HG03280 (cell line): ENCODE data around the gene STK10.

ENCODE experiments used
- ATAC-seq: cut with Tn5 transposase; IDR thresholded peaks from one replicate; pipeline ENCODE4 v1.9.1; 2021; ENCODE audit warnings: mild to moderate bottlenecking, moderate library complexity; ENCODE audit not compliant: unreplicated experiment

The STK10 gene

GRCh38 chr5:172093559-172093958, 94.5 kb downstream of the STK10 start:
- no peak for ATAC-seq

DNA sequence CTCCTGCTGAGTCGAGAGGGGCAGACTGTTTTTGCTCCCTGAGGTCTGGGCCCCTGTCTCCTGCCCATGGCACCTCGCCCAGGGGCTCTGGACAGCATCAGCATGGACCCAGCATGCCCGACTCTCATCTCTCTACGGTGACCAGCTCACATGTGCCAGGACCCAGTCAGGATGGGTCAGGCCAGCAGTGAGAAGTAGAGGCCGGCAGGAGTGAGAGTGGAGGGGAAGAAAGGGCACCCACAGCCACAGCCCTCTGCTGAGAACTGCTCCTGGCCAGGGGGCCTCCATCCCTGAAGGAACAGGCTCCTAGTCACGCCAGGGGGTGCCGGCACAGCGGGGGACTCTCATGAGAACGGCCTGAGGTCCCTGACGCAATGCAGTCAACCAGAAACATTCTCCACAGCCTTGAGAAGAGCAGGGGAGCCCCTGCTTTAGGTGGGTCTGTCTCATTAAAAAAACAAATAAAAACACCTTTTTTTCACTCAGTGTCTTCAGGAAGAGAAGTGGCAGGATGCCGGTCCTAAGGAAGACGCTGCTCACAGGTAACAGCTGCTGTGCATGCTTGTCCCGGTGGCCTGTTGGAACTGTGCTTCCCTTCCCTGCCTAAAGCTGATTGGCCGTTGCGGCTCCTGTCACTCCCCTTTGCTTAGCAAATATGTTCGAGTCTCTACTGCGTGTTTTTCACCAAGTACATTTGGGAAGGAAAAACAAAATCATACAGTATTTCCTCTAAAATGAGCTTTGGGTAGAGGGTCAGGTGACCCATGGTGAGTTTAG, 95.9 kb downstream of the STK10 start:
- no peak for ATAC-seq

- no peak for ATAC-seq
These were observed 97.0 kb downstream of the STK10 start for GRCh38 chr5:172090976-172091547.

DNA sequence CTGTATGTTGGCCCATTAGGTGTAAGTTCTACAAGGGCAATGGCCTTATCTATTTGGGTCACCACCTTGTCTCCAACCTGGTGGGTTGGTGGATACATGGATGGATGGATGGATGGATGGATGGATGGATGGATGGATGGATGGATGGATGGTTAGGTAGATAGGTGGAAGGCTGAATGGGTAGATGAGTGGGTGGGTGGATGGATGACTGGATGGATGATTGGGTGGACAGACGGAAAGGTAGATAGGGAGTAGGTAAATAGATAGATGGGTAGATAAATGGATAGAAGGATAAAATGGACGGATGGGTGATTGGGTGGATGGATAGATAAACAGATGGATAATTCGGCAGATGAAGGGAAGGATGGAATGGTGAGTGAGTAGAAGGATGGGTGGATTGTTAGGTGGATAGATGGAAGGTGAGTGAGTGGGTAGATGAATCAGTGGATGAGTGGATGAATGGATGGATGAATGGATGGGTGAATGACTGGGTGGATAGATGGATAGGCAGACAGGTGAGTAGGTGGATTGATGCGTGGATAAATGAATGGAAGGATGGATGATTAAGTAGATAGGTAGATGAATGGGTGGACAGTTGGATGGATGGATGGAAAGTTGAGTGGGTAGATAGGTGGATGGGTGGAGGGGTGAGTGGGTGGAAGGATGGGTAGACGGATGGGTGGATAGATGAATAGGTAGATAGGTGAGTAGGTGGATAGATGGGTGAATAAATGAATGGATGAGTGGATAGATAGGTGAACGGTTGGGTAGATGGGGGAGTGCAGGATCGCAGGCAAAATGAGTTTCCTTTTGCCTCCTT, 98.5 kb downstream of the STK10 start:
- no peak for ATAC-seq

DNA sequence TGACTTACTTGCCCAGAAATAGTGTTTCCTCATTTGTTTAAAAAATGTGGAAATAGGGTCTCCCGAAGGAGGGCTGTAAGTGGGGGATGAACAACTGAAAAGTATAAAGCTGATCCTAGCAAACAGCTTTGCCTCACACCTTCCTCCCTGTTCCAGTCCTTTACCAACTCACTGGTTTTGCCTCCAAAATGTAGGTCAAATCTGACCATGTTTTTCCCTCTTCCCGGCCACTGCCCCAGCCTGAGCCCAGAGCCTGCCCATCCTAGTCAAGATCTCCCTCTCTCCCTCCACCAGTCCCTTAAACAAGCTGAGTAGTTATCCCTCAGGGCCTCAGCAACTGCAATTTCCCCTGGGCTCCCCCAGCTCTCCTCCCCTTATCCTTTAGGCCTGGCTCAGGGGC, 99.2 kb downstream of the STK10 start:
- no peak for ATAC-seq

GRCh38 chr5:172086194-172086975, 101.6 kb downstream of the STK10 start:
- ATAC-seq, result no peak

- ATAC-seq, result no peak
These were observed 102.3 kb downstream of the STK10 start for GRCh38 chr5:172085738-172086137.

GRCh38 chr5:172082180-172082579, 105.8 kb downstream of the STK10 start:
- ATAC-seq, result no peak

DNA sequence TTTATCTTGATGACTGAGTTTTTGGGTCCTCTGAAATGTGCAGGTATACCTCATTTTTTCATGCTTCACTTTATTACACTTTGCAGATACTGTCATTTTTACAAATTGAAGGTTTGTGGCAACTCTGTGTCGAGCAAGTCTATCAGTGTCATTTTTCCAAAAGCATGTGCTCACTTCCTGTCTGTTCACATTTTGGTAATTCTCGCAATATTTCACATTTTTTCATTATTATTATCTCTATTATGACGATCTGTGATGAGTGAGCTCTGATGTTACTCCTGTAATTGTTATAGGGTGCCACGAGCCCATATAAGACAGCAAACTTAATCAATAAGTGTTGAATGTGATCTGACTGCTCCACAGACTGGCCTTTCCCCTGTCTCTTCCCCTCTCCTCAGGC, 108.1 kb downstream of the STK10 start:
- ATAC-seq, result no peak

- no peak for ATAC-seq
These were observed 109.2 kb downstream of the STK10 start for GRCh38 chr5:172078726-172079345.

- ATAC-seq, result no peak
These were observed 110.2 kb downstream of the STK10 start for GRCh38 chr5:172077664-172078425.

GRCh38 chr5:172076761-172077244, 111.2 kb downstream of the STK10 start:
- no peak for ATAC-seq

GRCh38 chr5:172075656-172076055, 112.4 kb downstream of the STK10 start:
- no peak for ATAC-seq

- ATAC-seq, result no peak
These were observed 113.1 kb downstream of the STK10 start for GRCh38 chr5:172074896-172075295.

- no peak for ATAC-seq
These were observed 116.6 kb downstream of the STK10 start for GRCh38 chr5:172071309-172071875.

DNA sequence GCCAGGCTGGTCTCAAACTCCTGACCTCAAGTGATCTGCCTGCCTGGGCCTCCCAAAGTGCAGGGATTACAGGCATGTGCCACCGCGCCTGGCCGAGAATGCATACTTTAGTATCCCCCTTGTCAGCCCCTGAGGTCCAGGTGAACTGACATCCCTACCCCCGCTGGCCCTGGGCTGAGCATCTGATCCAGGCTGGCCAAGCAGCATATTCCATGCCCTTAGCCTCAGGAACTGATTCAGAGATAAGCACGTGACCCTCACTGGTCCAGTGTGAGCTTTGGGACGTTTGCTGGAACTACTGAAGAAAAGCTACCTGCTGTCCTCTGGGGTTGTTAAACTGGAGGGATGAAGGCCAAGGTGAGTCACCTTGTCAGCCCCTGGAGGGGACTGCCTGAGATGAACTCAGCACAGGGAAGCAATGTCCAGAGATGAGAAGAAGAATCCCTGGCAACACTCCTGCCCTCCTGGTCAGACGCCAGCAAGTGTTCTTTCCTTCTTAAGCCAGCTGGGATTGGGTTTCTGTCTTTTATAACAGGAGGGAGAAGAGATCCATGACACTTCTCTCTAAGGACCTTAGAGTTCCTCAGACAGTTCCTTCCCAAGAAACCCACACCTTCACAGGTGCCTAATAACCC, 122.5 kb downstream of the STK10 start:
- ATAC-seq, result no peak

DNA sequence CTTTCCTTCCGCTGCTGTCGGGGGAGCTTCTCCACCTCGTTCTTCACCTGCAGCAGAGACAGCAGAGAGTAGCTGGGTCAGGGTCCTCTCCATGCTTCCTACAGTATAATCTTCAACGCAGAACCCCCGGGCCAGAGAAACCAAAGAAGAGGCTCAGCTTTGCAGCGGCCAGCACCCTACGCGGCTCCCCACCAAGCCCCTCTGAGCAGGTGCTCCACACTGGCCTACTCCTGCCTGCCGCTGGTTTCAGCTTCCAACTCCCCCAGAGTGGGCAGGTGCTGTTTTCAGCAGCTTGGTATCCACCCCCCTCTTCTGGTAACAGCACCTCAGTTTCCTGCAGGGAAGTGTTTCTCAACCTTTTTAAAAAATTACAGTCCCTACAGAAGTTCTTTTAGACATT, 123.3 kb downstream of the STK10 start:
- ATAC-seq, result no peak

DNA sequence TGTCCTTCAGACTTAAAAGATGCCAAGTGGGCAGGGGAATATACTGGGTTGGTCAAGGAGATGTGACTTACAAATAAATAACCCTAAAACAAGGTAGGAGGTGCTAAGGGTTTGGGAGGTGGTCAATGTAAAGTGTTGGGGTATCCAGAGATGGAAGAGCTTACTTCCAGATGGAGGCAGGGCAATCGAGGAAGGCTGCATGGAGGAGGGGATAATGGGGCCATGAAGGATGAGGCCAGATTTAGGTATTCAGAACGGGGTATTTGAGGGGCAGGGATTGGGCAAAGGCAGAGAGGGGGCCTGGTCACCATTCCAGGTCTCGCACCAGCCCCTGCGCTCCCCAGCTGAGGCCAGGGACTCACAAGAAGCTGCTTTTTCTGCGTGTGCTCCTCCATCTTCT, 123.7 kb downstream of the STK10 start:
- no peak for ATAC-seq
